Right cardiac atrium (tissue), 5 donors: Measurements from ENCODE around the gene FTL. TPM values are rescaled to one million over a fixed set of nuclear protein-coding genes. Genes with fewer than 3 reads are reported as not detected.

ENCODE experiments used
- ATAC-seq, 2 donors: fragments of 200-7000 bp; cut with Tn5 transposase; one replicate each; pipeline versions ENCODE4 v1.8.0 to v1.9.1; 2020; ENCODE audit warnings: moderate library complexity in 2 of 2, mild to moderate bottlenecking in 1 of 2
- DNase-seq, 3 donors: peaks; one replicate each; pipeline ENCODE4 v3.0.0-alpha.2; 2020
- H3K27ac ChIP-seq: one replicate; pipeline ENCODE4 v1.5.1; 2013; ENCODE audit warnings: mild to moderate bottlenecking, low read length, control low read depth, moderate library complexity
- H3K27me3 ChIP-seq: one replicate; pipeline ENCODE4 v1.6.1; 2013; ENCODE audit not compliant: control insufficient read depth, insufficient read depth
- H3K4me1 ChIP-seq: one replicate; pipeline ENCODE4 v1.6.1; 2013; ENCODE audit warnings: low read length; ENCODE audit not compliant: control insufficient read depth, insufficient read depth
- H3K4me3 ChIP-seq: one replicate; pipeline ENCODE4 v1.5.1; 2013; ENCODE audit warnings: low read length, control low read depth
- H3K9me3 ChIP-seq: one replicate; pipeline ENCODE4 v1.6.1; 2013; ENCODE audit warnings: low read length; ENCODE audit not compliant: control insufficient read depth
- WGBS: extraction: QIAGEN DNeasy Blood & Tissue Kit; methylation state at CpG from one replicate; pipeline ENCODE4 v1.1.7; 2013; 5-methylcytosine and 5-hydroxymethylcytosine counted together
- intact Hi-C, 4 donors: fragments of 100-400 bp; cut with DNase I; formaldehyde crosslinking; loops; one replicate each; pipeline versions ENCODE4 v1.11.0 to v1.14.0; 2022 to 2023
- polyA plus RNA-seq: library from polyadenylated mRNA; stranded (reverse); fragments of 200-250 nt; gene quantifications from one replicate; pipeline ENCODE4 v1.2.3, GENCODE V29; 2013
- total RNA-seq, 4 donors: library from RNA; stranded (reverse); fragmentation: NEBNext Ultra II Directional; extraction: Animal tissue kit (Norgen Biotek cat#: 25700); gene quantifications; one replicate each; pipeline ENCODE4 v1.2.1, GENCODE V29; 2021
- donor health status: healthy with polysubstance abuse.
- donor health status: DM: no; HTN: yes; CAD: no.
- donor health status: DM: no; HTN: no; CAD: no.
- donor health status: DM: no; HTN: yes; CAD: no; lungs with severe emphysema.
- donor health status: DM: yes; HTN: yes; CAD: no.

FTL gene
- total and polyA plus RNA-seq, 5 donors, result 1,459 to 1,840 (median 1,547) TPM

GRCh38 chr19:48945817-48946216, 19.3 kb upstream of the FTL start:
- no peaks in the 10 kb centered on the region for H3K27me3 ChIP-seq
- no peak for ATAC-seq
- WGBS, result 92% methylated on average over 2 of the region's 2 CpGs
- no peak overlapping the region for H3K4me3 ChIP-seq
- intact Hi-C loops, result no loop called here
- DNase-seq, result peak in 1 of 3 donors; percentile 5
- H3K9me3 ChIP-seq, result no peaks in the 10 kb centered on the region
- no peaks in the 10 kb centered on the region for H3K4me1 ChIP-seq
- H3K27ac ChIP-seq, result no peak overlapping the region

DNA sequence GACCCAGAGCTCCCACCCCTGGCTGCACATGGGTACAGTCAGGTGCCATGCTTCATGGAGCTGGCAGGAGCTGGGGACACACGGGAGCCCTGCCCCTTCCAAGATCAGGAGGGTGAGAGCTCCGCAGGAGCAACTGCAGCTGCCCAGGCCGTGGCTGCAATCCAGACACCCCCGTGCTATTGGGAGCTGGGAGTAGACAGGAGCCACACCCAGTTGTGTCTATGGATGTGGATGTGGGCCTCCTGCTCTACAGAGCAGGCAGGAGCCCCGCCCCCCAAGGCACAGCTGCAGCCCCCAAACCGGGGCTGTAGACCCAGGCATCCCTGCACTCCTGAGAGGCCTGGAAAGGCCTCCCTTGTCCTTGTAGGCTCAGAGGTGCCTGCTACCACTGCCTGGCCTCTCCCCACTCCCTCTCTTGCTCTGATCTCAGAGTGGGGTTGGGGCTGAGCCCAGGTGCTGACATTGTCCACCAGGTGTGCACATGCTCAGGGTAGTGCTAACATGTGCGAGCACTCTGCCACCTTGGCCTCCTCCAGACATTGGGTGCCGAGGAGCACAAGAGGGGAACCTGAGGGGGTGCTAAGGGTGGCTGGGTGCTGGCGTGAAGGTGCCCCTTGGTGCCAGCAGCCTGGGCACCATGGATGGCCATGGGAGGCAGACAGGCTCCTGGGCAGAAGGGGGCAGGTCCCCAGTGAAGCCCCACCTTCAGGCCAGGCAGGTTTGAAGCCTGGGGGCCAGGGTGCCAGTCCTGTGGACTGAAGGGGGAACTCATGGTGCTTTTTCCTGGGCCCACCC, 18.4 kb upstream of the FTL start:
- DNase-seq (no peak), ATAC-seq (peak in 1 of 2 donors; percentile 5)
- H3K4me1 ChIP-seq, result no peaks in the 10 kb centered on the region
- intact Hi-C loops, result no loop called here
- no peak overlapping the region for H3K27ac ChIP-seq
- WGBS, result 73% methylated on average over 9 of the region's 9 CpGs
- H3K9me3 ChIP-seq, result no peaks in the 10 kb centered on the region
- H3K4me3 ChIP-seq, result no peak overlapping the region
- no peaks in the 10 kb centered on the region for H3K27me3 ChIP-seq

DNA sequence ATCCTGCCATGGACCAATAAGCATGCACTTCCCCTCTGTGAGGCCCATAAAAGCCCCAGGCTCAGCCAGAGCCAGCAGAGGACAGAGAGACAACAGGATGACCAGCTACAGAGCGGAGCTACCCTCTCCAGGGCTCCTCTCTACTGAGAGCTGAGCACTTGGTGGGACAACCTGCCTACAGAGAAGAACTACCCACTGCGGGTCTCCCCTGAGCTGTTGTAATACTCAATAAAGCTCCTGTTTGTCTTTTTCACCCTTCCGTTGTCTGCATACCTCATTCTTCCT, 17.9 kb upstream of the FTL start:
- H3K27ac ChIP-seq, result no peak overlapping the region
- no peaks in the 10 kb centered on the region for H3K9me3 ChIP-seq
- H3K4me1 ChIP-seq, result no peaks in the 10 kb centered on the region
- 98% methylated on average over 3 of the region's 3 CpGs for WGBS
- intact Hi-C loops, result no loop called here
- DNase-seq (peak in 1 of 3 donors; percentile 9), ATAC-seq (no peak)
- H3K27me3 ChIP-seq, result no peaks in the 10 kb centered on the region
- H3K4me3 ChIP-seq, result no peak overlapping the region

DNA sequence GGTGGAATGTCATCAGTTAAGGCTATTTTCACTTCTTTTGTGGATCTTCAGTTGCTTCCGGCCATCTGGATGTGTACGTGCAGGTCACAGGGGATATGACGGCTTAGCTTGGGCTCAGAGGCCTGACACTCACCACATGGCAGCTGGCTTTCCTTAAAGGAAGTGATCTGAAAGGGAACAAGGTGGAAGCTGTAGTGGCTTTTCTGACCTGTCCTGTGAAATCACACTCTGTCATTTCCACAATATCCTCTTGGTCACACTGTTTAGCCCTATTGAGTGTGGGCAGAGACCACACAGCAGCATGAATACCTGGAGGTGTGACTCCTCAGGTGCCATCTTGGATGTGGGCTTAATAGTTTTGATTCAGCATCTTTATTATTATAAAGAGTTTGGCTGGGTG, 14.9 kb upstream of the FTL start:
- Histone ChIP-seq H3K4me3 (no peak overlapping the region), H3K27ac (no peak overlapping the region), H3K4me1 (no peaks in the 10 kb centered on the region), H3K9me3 (no peaks in the 10 kb centered on the region), H3K27me3 (no peaks in the 10 kb centered on the region)
- DNase-seq (peak in 1 of 3 donors; percentile 14), ATAC-seq (no peak)
- intact Hi-C loops, result loop anchor here in 2 of 4 donors (5.0 to 10.0 kb wide), 2 partner anchors 45 to 48 kb away; partner anchors contain the start of gene NUCB1 (in 2 of the 2)
- 45% methylated on average over 3 of the region's 3 CpGs for WGBS

DNA sequence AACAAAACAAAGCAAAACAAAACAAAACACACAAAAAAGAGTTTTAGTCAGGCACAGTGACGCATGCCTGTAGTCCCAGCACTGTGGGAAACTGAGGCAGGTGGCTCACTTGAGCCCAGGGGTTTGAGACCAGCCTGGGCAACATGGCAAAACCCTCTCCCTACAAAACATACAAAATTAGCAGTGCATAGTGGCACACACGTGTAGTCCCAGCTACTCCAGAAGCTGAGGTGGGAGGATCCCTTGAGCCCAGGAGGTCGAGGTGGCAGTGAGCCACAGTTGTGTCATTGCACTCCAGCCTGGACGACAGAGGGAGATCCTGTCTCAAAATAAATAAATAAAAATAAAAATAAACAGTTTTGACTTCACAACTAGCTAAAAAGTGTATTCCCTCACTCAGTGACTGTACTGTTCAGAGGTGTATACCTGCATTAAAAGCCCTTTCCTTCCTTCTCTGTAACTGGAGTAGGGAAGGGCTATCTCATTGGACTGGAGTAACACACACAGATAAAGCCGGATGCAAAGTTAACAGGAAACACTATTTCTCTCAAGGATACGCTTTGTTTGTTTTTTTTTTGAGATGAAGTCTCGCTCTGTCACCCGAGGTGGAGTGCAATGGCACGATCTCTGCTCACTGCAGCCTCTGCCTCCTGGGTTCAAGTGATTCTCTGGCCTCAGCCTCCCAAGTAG, 14.1 kb upstream of the FTL start:
- H3K4me3 ChIP-seq, result no peak overlapping the region
- no peak overlapping the region for H3K27ac ChIP-seq
- H3K9me3 ChIP-seq, result no peaks in the 10 kb centered on the region
- 43% methylated on average over 9 of the region's 9 CpGs for WGBS
- no peaks in the 10 kb centered on the region for H3K27me3 ChIP-seq
- DNase-seq (peak in 1 of 3 donors; percentile 51), ATAC-seq (no peak)
- intact Hi-C loops, result loop anchor here in 2 of 4 donors (5.0 to 10.0 kb wide), 2 partner anchors 46 to 49 kb away; partner anchors contain the start of gene NUCB1 (in 2 of the 2)
- no peaks in the 10 kb centered on the region for H3K4me1 ChIP-seq

GRCh38 chr19:48953141-48953540, 12.0 kb upstream of the FTL start:
- Histone ChIP-seq H3K27me3 (no peaks in the 10 kb centered on the region), H3K27ac (no peak overlapping the region), H3K4me1 (no peaks in the 10 kb centered on the region), H3K4me3 (no peak overlapping the region), H3K9me3 (no peaks in the 10 kb centered on the region)
- DNase-seq (no peak), ATAC-seq (no peak)
- WGBS, result 76% methylated on average over 4 of the region's 4 CpGs
- intact Hi-C loops, result loop anchor here in 2 of 4 donors (5.0 to 10.0 kb wide), 2 partner anchors 48 to 51 kb away; partner anchors contain the start of gene NUCB1 (in 2 of the 2)

GRCh38 chr19:48953990-48954594, 11.0 kb upstream of the FTL start:
- WGBS, result 50% methylated on average over 11 of the region's 11 CpGs
- Histone ChIP-seq H3K9me3 (no peaks in the 10 kb centered on the region), H3K4me3 (peak overlapping the region; percentile 81), H3K4me1 (no peaks in the 10 kb centered on the region), H3K27me3 (no peaks in the 10 kb centered on the region), H3K27ac (peak overlapping the region; percentile 82)
- DNase-seq (no peak), ATAC-seq (no peak)
- intact Hi-C loops, result loop anchor here in 2 of 4 donors (5.0 to 10.0 kb wide), 2 partner anchors 49 to 52 kb away; partner anchors contain the start of gene NUCB1 (in 2 of the 2)

DNA sequence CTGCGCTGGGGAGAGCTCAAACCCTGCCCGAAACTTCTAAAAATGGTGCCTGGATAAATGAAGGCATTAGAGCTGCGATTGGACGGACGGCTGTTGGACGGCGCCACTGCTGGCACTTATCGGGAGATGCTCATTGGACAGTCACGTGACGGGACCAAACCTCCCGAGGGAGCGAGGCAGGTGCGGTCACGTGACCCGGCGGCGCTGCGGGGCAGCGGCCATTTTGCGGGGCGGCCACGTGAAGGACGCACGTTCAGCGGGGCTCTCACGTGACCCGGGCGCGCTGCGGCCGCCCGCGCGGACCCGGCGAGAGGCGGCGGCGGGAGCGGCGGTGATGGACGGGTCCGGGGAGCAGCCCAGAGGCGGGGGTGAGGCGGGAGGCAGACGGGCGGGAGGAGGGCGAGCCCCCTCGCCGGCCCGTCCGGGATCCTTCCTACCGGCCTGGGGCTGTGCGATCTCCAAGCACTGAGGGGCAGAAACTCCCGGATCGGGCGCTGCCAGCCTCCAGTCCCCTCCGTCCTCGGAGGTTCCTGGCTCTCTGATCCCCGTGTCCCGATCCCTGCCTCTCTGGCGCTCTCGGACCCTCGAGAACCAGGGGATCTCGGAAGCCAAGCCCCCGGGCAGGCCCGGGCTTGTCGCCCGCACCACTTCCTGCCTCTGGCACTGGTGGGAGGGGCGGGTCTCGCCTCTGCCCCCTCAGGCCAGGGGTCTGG, 10.4 kb upstream of the FTL start, which contains the start of gene BAX:
TSS of gene BAX (plus strand) at position 281 of the 713 bp plus-strand sequence. CDS start at position 335, 54 bp downstream.
- WGBS, result under 1% methylated on average over 71 of the region's 71 CpGs
- intact Hi-C loops, result loop anchor here in 2 of 4 donors (5.0 to 10.0 kb wide), 2 partner anchors 50 to 52 kb away; partner anchors contain the start of gene NUCB1 (in 2 of the 2)
- peak within 1 kb of the TSS; percentile 82 for H3K27ac ChIP-seq
- no peaks in the 10 kb centered on the region for H3K4me1 ChIP-seq
- peak; percentile 97 to 99 (median 99) for DNase-seq
- H3K9me3 ChIP-seq, result no peaks in the 10 kb centered on the region
- H3K27me3 ChIP-seq, result no peaks in the 10 kb centered on the region
- H3K4me3 ChIP-seq, result peak within 1 kb of the TSS; percentile 81
- peak; percentile 95 to 96 for ATAC-seq

DNA sequence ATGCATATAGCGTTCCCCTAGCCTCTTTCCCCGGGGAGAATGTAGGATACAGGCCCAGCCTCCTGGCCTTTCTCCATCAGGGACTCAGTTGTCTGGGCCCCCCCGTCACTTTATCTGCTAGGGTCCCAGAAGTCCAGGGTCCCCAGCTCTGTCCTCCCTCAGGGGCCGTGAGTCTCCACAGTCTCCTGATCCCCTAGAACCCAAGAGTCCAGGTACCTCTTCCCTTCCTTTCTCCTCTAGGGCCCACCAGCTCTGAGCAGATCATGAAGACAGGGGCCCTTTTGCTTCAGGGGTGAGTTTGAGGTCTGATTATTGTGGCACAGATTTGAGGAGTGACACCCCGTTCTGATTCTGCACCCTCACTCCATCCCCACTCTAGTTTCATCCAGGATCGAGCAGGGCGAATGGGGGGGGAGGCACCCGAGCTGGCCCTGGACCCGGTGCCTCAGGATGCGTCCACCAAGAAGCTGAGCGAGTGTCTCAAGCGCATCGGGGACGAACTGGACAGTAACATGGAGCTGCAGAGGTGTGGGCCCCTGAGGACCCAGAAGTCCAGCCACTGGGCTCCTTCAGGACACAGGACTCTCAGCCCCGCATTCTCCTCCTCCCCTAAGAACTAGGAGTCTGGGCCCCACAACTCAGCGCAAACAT, 9.7 kb upstream of the FTL start:
- H3K4me3 ChIP-seq, result peak overlapping the region; percentile 81
- no peaks in the 10 kb centered on the region for H3K4me1 ChIP-seq
- H3K27ac ChIP-seq, result peak overlapping the region; percentile 62
- intact Hi-C loops, result loop anchor here in 1 of 4 donors (10.0 kb wide), 1 partner anchor 51 kb away; the partner anchor contains the start of gene NUCB1
- 53% methylated on average over 16 of the region's 16 CpGs for WGBS
- ATAC-seq, result peak in 1 of 2 donors; percentile 1
- peak in 1 of 3 donors; percentile 65 for DNase-seq
- H3K27me3 ChIP-seq, result no peaks in the 10 kb centered on the region
- H3K9me3 ChIP-seq, result no peaks in the 10 kb centered on the region

GRCh38 chr19:48958006-48958405, 7.1 kb upstream of the FTL start:
- 98% methylated on average over 8 of the region's 8 CpGs for WGBS
- intact Hi-C loops, result loop anchor here in 1 of 4 donors (10.0 kb wide), 1 partner anchor 53 kb away; the partner anchor contains the start of gene NUCB1
- no peaks in the 10 kb centered on the region for H3K4me1 ChIP-seq
- no peaks in the 10 kb centered on the region for H3K27me3 ChIP-seq
- H3K27ac ChIP-seq, result no peak overlapping the region
- DNase-seq (no peak), ATAC-seq (no peak)
- H3K9me3 ChIP-seq, result no peaks in the 10 kb centered on the region
- H3K4me3 ChIP-seq, result no peak overlapping the region
